GM15510 (cell line): Measurements from ENCODE around the gene CILP2.

Source experiments
- POLR2A ChIP-seq: IDR thresholded peaks from 3 replicates; pipeline ENCODE4 v1.6.1; 2011; ENCODE audit warnings: borderline replicate concordance; ENCODE audit not compliant: insufficient read length; ENCODE audit errors: extremely low read depth

CILP2 gene, protein sequence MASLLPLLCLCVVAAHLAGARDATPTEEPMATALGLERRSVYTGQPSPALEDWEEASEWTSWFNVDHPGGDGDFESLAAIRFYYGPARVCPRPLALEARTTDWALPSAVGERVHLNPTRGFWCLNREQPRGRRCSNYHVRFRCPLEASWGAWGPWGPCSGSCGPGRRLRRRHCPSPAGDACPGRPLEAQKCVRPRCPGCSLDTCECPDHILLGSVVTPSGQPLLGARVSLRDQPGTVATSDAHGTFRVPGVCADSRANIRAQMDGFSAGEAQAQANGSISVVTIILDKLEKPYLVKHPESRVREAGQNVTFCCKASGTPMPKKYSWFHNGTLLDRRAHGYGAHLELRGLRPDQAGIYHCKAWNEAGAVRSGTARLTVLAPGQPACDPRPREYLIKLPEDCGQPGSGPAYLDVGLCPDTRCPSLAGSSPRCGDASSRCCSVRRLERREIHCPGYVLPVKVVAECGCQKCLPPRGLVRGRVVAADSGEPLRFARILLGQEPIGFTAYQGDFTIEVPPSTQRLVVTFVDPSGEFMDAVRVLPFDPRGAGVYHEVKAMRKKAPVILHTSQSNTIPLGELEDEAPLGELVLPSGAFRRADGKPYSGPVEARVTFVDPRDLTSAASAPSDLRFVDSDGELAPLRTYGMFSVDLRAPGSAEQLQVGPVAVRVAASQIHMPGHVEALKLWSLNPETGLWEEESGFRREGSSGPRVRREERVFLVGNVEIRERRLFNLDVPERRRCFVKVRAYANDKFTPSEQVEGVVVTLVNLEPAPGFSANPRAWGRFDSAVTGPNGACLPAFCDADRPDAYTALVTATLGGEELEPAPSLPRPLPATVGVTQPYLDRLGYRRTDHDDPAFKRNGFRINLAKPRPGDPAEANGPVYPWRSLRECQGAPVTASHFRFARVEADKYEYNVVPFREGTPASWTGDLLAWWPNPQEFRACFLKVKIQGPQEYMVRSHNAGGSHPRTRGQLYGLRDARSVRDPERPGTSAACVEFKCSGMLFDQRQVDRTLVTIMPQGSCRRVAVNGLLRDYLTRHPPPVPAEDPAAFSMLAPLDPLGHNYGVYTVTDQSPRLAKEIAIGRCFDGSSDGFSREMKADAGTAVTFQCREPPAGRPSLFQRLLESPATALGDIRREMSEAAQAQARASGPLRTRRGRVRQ

DNA sequence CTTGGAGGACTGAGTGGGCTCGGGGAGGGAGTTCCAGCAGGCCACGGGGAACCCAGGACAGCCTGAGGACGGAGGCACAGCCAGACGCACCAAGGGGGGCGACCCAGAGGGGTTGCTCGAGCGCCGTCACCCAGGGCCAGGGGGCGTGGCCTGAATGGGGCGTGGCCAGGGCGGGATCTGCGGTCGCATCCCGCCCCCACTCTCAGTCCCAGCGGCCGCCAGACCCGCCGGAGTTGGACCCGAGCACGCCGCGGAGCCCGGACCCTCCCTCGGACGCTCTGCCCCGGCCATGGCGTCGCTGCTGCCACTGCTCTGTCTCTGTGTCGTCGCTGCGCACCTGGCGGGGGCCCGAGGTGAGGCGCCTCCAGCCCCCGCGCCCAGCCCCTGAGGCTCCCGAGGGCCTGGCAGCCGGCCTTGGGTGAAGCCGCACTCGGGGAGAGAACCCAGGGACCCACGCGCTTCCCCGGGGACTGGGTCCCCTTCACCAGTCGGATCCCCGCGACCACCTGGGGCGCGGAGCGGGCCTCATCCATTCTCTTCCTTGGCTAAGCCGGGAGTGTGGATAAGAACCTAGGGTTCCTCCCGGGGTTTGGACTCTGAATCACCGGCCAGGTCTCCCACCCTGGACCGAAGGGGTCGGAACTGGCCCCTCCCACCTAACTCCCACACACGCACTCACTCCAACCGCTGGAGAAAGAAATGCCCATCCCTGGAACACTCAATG is at the start of gene CILP2:
TSS of gene CILP2 (plus strand) at position 205 of the 724 bp plus-strand sequence. CDS start at position 290, 85 bp downstream.
- no peak for TF ChIP-seq POLR2A

- TF ChIP-seq POLR2A: no peak
Observed at GRCh38 chr19:19488875-19489690, 49.0 kb upstream of the CILP2 start.

GRCh38 chr19:19489804-19490204 is 48.3 kb upstream of the CILP2 start:
- TF ChIP-seq POLR2A: no peak

DNA sequence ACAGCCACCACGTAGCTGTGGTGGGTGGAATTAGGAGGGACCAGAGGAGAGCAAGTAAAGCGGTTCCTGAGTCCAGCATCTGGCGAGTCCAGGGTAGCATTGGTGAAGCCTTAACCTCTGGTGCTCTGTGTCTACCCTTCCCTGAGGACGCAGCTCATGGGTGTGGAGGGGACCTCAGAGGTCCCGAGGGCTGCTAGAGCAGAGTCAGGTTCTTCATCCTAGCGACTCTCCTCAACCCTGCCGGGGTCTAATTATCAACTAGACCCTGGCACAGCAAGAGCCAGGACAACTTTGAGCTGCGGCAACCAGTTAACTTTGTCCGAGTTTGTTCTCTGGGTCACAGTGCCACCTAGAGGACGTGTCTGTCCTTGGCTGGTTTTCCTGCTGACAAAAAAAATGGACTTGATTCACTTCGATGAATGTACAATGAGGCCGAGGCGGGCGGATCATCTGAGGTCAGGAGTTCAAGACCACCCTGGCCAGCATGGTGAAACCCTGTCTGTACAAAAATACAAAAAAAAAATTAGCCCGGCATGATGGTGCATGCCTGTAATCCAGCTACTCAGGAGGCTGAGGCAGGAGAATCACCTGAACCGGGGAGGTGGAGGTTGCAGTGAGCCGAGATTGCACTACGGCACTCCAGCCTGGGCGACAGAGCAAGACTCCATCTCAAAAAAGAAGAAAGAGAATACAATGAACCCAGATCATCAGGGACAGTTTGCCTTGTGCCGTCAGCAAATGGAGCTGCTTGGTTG is 47.7 kb upstream of the CILP2 start:
- no peak for TF ChIP-seq POLR2A

DNA sequence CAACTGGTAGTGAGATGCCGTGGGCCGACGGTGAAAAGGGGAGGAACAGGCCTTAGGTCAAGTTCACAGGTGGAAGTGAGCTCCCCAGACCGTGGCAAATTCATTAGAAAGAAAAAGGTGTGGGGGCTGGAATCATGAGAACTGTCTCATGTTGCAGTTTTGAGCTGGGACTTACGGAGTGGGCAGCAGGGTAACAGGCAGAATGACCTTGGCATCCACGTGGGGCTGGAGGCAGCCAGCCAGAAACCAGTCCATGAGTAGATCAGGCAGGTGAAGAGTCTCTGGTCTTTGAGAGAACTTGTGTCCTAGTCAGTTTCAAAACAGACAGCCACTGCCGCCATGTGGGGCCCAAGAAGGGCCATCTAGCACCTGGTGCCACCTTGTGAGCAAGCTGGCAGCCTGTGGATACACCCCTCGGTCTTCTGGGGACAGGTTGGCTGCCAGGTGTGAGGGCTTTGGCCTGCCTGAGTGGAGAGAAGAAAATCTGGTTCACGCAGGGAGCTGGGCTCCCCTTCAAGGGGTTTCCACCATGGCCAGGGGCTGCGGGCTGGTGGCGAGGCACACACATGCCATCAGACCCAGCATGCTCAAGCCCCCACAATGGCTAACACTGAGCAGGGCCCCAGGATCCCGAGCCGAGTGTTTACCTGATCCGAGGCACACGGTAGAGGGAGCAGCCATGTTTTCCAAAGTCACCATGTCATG is 46.6 kb upstream of the CILP2 start:
- TF ChIP-seq POLR2A: no peak

GRCh38 chr19:19492026-19492610 is 45.9 kb upstream of the CILP2 start:
- no peak for TF ChIP-seq POLR2A

GRCh38 chr19:19493841-19494546 is 44.1 kb upstream of the CILP2 start:
- no peak for TF ChIP-seq POLR2A

DNA sequence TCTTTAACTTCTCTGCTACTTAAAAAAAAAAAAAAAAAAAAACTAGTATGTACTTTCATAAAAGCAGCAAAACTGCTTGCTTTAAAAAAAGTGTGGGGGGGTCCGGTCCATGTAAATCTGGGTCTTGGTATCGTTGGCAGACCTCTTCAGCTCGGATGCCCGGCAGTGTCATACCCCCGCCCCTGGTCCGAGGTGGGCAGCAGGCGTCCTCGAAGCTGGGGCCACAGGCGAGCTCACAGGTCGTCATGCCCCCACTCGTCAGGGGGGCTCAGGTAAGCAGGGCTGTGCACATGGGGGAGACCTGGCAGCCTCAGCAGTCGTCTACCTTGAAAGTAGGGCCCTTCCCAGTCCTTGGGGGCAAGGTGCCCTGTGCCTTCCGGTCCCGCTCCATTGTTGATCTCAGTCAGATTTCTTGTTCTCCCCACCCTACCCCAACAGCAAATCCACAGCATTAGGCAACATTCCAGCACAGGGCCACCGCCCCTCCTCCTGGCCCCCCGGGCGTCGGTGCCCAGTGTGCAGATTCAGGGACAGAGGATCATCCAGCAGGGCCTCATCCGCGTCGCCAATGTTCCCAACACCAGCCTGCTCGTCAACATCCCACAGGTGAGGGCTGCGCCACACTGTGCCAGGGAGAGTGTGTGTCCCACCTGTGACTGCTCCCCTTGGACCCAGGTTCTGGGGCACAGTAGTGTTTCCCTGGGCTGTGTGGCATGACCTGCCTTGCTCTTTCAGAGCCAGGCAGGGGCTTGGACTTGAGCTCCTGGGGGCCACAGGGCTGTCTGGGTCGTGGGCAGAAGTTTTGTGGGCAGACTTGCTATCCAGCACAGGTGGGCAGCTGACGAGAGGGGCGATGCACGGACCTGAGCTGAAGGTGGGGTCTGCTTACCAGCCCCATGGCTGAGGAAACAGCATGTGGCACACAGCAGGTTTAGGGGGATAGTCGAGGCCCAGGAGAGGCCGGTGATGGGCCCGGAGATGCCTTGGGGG is 42.2 kb upstream of the CILP2 start:
- no peak for TF ChIP-seq POLR2A

DNA sequence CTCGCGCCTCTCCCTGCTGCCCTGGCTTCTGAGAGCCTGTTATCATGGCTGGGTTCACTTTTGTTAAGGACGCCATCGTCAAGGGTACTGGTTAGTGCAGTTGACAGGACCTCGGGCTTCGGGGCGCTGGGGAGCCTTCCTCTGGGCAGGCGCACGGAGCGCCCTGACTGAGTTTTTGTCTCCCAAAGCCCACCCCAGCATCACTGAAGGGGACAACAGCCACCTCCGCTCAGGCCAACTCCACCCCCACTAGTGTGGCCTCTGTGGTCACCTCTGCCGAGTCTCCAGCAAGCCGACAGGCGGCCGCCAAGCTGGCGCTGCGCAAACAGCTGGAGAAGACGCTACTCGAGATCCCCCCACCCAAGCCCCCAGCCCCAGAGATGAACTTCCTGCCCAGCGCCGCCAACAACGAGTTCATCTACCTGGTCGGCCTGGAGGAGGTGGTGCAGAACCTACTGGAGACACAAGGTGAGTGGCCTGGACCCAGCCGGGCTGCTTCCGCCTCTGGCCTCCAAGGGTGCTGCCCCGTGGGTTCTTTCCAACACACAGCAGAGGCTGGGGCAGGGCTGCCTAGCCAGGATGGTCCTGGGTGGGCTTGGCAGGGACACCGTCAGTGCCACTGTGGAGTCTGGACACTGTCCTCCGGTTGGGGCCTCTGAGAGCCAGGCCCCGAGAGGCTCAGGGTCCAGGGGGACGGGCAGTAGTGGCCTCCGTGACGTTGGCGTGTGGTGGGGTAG is 39.6 kb upstream of the CILP2 start:
- TF ChIP-seq POLR2A: no peak
